Thyroid gland (tissue), 4 donors: ENCODE results near the gene TMEM151B.

ENCODE experiments used
- CTCF ChIP-seq, 6 experiments: fragments of 200-600 bp in 3 of 6; fragments of 450-650 bp in 3 of 6; sonication (generic) in 3 of 6; IDR thresholded peaks; one replicate each; pipeline ENCODE4 v1.5.1; 2016 to 2019; ENCODE audit warnings: antibody characterized with exemption in 6 of 6, mild to moderate bottlenecking in 2 of 6, inconsistent platforms in 1 of 6, moderate library complexity in 1 of 6
- POLR2A ChIP-seq, 2 donors: fragments of 450-650 bp; IDR thresholded peaks; one replicate each; pipeline ENCODE4 v1.6.1; 2017; ENCODE audit warnings: antibody characterized with exemption in 2 of 2, mild to moderate bottlenecking in 2 of 2, moderate library complexity in 1 of 2

DNA sequence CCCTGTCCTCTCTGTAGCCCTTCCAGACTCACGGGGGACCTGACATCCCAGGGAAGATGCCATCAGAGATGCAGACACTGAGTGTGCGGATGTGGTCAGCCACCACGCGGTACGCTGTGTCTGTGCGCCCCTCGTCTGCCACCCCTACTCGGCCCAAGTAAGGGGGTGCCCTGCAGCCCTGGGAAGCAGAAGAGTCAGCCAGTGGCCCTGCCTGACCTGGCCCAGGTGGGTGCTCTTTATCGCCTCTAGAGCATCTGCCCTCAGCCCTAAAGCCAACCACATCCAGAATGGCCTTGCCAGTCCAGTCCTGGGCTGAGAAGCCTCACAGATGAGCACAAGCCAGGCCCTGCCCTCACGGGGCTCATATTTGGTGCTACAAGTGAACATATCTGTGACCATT, 37.0 kb downstream of the TMEM151B start:
- TF ChIP-seq CTCF (IDR thresholded peaks at IDR 0.05) (no peak), POLR2A (IDR thresholded peaks at IDR 0.05) (no peak)
